ENCODE data around the gene MRPS23.

MRPS23 gene

DNA sequence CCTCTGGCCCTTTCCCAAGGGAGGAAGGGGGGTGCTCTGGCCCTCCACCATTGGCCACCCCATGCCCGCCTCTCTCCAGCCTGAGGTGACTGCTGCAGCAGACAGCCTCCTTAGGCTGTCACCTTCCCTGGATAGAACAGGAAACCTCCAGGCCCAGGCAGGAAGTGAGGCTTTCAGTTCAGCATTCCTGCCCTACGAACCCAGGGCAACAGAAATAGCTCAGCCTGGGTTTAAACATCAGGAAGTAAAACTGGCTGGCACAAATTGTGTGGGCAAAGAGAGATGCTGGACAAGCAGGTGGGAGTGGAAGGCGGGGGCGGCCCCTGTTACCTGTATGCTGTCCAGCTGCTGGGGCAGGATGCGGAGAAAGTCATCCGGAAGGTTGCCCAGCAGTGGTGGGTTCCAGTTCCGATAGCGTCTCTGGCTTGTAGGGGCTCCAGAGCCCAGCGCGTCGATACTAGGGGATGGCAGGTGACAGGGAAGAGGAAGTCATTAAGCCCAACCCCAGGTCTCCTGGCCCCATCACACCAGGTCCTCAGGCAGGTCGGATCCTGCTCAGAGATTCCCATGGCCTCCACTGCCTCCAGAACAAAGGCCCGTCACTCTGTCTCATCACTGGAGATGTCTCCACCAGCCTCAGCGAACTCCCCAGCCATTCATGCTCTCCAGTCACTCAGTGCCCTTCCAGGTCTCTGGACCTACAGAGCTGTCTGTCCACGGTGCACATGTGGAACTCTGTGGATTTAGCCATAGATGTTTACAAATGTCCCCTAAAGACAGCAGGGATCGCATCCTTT, 23.6 kb upstream of the MRPS23 start:
- TF ChIP-seq, protein P1, sequence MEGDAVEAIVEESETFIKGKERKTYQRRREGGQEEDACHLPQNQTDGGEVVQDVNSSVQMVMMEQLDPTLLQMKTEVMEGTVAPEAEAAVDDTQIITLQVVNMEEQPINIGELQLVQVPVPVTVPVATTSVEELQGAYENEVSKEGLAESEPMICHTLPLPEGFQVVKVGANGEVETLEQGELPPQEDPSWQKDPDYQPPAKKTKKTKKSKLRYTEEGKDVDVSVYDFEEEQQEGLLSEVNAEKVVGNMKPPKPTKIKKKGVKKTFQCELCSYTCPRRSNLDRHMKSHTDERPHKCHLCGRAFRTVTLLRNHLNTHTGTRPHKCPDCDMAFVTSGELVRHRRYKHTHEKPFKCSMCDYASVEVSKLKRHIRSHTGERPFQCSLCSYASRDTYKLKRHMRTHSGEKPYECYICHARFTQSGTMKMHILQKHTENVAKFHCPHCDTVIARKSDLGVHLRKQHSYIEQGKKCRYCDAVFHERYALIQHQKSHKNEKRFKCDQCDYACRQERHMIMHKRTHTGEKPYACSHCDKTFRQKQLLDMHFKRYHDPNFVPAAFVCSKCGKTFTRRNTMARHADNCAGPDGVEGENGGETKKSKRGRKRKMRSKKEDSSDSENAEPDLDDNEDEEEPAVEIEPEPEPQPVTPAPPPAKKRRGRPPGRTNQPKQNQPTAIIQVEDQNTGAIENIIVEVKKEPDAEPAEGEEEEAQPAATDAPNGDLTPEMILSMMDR (IDR thresholded peaks at IDR 0.05; ENCODE audit: insufficient read depth, low read depth, low read length, missing control alignments) = no peak
- no peak overlapping the region for H3K4me3 ChIP-seq (ENCODE audit: low read length)

DNA sequence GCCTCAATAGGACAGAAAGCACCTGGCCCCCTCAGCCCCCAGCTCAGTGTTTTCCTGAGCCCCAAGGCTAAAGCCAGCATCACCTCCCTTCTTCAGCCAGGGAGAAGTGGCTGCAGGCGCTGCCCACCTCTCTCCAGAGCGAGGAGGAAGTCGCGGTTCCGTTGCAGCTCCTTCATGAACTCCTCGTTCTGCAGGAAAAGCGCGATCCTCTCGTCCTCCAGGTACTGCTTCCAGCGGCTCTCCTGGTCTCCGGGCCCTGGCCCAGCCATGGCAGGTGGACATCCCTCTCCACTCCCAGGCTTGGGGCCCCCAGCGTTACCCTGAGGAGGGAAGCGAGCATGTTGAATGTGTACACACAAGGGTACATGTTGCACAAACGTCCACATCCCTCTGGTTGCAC, 22.7 kb upstream of the MRPS23 start:
- TF ChIP-seq, protein P1 (IDR thresholded peaks at IDR 0.05; ENCODE audit: insufficient read depth, low read depth, low read length, missing control alignments) = no peak

More for the DNA sequence above, 23.6 kb upstream of the MRPS23 start:
- no peak for DNase-seq (ENCODE audit: low read depth)

DNA sequence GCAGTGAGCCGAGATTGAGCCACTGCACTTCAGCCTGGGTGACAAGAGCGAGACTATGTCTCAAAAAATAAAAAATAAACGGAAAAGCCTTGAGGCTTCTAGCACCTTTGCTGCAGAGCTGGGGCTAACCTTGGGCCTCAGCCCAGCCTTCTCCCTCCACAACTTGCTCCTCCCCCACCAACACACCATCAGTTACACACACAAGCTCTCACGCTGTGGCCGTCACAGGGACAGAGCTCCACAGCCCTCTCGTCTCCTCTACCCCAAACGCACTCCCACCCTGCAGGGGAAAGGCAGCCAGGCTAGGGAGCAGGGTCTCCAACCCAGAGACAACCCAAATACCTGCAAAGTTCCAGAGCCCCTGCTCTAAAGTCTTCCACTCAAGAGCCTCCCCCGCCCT, 22.0 kb upstream of the MRPS23 start:
- TF ChIP-seq, protein P1 (IDR thresholded peaks at IDR 0.05; ENCODE audit: insufficient read depth, low read depth, low read length, missing control alignments) = no peak
- H3K4me3 ChIP-seq (ENCODE audit: low read length) = no peak overlapping the region
- no peak for DNase-seq (ENCODE audit: low read depth)

More for the DNA sequence above, 22.7 kb upstream of the MRPS23 start:
- DNase-seq (ENCODE audit: low read depth) = no peak
- no peak overlapping the region for H3K4me3 ChIP-seq (ENCODE audit: low read length)

DNA sequence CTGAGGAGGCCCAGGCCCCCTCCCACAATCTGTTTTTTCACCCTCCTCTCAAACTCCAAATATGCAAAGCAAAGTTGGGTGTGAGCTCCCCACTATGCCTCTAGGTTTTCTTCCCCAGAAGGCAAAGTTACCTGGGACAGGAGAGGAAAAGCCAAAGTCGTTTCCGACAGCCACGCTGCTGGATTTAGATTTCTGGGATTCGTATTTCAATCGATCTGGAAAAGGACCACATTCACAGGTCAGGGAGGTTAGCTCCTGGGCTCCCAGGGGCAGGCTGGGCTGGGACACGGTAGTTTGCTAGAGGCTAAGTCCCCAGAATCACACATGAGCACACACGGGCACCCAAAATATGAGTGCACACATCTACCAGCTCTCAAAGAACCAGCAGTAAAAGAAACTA, 21.3 kb upstream of the MRPS23 start:
- no peak overlapping the region for H3K4me3 ChIP-seq (ENCODE audit: low read length)

DNA sequence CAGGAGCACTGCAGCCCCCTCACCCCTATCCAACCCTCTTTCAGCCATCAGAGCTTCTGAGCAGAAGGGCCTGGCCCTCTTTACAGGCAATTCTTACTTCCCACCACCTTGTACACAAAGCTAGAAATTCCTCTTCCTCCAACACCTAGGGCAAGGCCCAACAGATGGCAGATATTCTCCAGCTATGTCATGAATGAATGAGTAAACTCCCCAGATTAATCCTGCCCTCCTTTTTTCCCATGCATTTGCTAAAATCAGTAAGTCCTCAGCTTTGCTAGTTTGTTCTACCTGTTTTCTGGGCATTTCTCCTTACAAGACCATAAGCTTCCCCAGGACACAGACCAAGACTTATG, 20.4 kb upstream of the MRPS23 start:
- peak; percentile 55 for DNase-seq (ENCODE audit: low read depth)
- no peak overlapping the region for H3K4me3 ChIP-seq (ENCODE audit: low read length)
- TF ChIP-seq, protein P1 (IDR thresholded peaks at IDR 0.05; ENCODE audit: insufficient read depth, low read depth, low read length, missing control alignments) = no peak

More for the DNA sequence above, 21.3 kb upstream of the MRPS23 start:
- DNase-seq (ENCODE audit: low read depth) = no peak
- TF ChIP-seq, protein P1 (IDR thresholded peaks at IDR 0.05; ENCODE audit: insufficient read depth, low read depth, low read length, missing control alignments) = no peak

DNA sequence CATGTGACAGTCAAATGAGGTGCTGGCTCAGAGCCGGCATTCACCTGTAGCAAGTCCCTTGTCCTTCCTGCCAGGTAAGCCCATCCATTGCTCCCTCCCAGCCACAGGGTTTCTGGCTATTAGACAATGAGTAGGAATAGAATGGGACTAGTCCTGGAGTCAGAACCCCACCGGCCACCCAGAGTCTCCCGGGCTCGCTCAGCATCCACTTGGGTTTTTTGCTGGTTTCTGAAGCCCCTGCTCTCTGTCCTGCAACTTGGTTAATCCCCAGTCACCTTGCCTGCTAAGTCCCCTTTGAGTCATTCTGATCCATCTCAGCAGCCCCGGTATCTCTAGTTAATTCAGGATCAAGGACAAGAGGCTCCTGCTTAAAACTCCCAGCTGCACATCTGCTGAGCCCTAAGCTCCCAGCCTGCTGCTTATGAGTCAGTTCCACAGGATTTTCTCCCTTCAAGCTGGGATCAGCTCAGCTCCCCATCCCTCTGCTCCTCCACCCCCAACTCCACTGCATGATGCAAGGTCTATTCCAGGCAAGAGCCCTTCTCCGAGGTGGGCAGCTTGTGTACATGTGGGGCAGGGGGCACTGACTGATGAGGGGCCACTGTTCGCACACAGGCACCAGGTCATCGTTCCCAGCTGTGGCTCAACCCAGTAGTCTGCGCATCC, 19.9 kb upstream of the MRPS23 start:
- no peak overlapping the region for H3K4me3 ChIP-seq (ENCODE audit: low read length)
- peak; percentile 81 for DNase-seq (ENCODE audit: low read depth)
- TF ChIP-seq, protein P1 (IDR thresholded peaks at IDR 0.05; ENCODE audit: insufficient read depth, low read depth, low read length, missing control alignments) = no peak

All from epithelial cell of esophagus (primary cell).